OCI-LY7 (cell line): ENCODE results near the gene FBLN1.

Experiments
- EZH2phosphoT487 ChIP-seq: fragments of 200-600 bp; sonication (generic); IDR thresholded peaks from 2 replicates; pipeline ENCODE4 v1.6.1; 2018; ENCODE audit warnings: low read depth, borderline replicate concordance, mild to moderate bottlenecking, mixed run types, antibody characterized with exemption, low read length, moderate library complexity, mixed read lengths
- TF ChIP-seq, protein P1 (sequence below): fragments of 200-600 bp; sonication (generic); conservative IDR thresholded peaks from 2 replicates; pipeline ENCODE4 v1.5.1; 2014; ENCODE audit warnings: mild to moderate bottlenecking, antibody characterized with exemption, low read length, moderate library complexity, mixed read lengths

DNA sequence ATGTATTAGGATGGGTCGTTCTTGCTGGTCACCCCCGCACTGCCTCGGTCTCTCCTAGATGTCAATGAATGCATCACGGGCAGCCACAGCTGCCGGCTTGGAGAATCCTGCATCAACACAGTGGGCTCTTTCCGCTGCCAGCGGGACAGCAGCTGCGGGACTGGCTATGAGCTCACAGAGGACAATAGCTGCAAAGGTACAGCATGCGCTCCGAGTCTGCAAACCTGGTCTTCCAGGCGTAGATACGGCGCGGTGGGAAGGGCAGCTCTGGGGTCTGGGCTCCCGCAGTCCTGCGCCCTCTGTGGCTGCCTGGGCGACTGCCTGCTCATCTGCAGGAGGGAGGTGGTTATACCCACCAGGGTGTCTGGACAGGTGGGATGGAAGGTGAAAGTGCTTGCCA, 31.0 kb downstream of the FBLN1 start:
- TF ChIP-seq, protein P1, sequence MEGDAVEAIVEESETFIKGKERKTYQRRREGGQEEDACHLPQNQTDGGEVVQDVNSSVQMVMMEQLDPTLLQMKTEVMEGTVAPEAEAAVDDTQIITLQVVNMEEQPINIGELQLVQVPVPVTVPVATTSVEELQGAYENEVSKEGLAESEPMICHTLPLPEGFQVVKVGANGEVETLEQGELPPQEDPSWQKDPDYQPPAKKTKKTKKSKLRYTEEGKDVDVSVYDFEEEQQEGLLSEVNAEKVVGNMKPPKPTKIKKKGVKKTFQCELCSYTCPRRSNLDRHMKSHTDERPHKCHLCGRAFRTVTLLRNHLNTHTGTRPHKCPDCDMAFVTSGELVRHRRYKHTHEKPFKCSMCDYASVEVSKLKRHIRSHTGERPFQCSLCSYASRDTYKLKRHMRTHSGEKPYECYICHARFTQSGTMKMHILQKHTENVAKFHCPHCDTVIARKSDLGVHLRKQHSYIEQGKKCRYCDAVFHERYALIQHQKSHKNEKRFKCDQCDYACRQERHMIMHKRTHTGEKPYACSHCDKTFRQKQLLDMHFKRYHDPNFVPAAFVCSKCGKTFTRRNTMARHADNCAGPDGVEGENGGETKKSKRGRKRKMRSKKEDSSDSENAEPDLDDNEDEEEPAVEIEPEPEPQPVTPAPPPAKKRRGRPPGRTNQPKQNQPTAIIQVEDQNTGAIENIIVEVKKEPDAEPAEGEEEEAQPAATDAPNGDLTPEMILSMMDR: no peak
- TF ChIP-seq EZH2phosphoT487: no peak
